Testis (tissue), 3 donors: ENCODE measurements around the gene FBXO31. TPM values are rescaled to one million over a fixed set of nuclear protein-coding genes. Genes with fewer than 3 reads are reported as not detected.

Source experiments
- DNase-seq: peaks from one replicate; pipeline ENCODE4 v3.0.0-alpha.2; 2019
- H3K27ac ChIP-seq, 2 donors: fragments of 200-600 bp; sonication (generic); one replicate each; pipeline ENCODE4 v1.5.1; 2019
- H3K27me3 ChIP-seq: fragments of 200-600 bp; sonication (generic); one replicate; pipeline ENCODE4 v1.5.1; 2019
- H3K36me3 ChIP-seq: fragments of 200-600 bp; sonication (generic); one replicate; pipeline ENCODE4 v1.5.1; 2017; ENCODE audit warnings: low read depth; ENCODE audit errors: missing control alignments
- H3K4me1 ChIP-seq: fragments of 200-600 bp; sonication (generic); one replicate; pipeline ENCODE4 v1.5.1; 2019
- H3K4me3 ChIP-seq, 2 donors: fragments of 200-600 bp; sonication (generic); one replicate each; pipeline ENCODE4 v1.5.1; 2017 to 2019
- H3K9me3 ChIP-seq: fragments of 200-600 bp; sonication (generic); one replicate; pipeline ENCODE4 v1.5.1; 2017
- POLR2A ChIP-seq: fragments of 450-650 bp; IDR thresholded peaks from one replicate; pipeline ENCODE4 v1.6.1; 2017; ENCODE audit warnings: antibody characterized with exemption, mild to moderate bottlenecking, moderate library complexity
- WGBS, 2 donors: methylation state at CpG; one replicate each; pipeline ENCODE4 v1.1.5; 2018; 5-methylcytosine and 5-hydroxymethylcytosine counted together
- intact Hi-C: fragments of 100-400 bp; cut with DNase I; formaldehyde crosslinking; loops from one replicate; pipeline ENCODE4 v1.15.1; 2023; ENCODE audit warnings: low total_unique reads
- polyA plus RNA-seq: library from polyadenylated mRNA; stranded (reverse); fragments of 350-450 nt; fragmentation: Illumina TruSeq; extraction: RNeasy Lipid Tissue Mini Kit (QIAGEN cat#74804); gene quantifications from one replicate; pipeline ENCODE4 v1.2.3, GENCODE V29; 2014; ENCODE audit warnings: low read depth, low replicate concordance; ENCODE audit not compliant: insufficient read depth
- total RNA-seq, 2 donors: library from RNA; depleted of rRNA; stranded (reverse); fragments of >200 nt; gene quantifications; one replicate each; pipeline ENCODE4 v1.2.3, GENCODE V29; 2016
- TF ChIP-seq, protein P1 (sequence below), 3 experiments: fragments of 450-650 bp in 2 of 3; fragments of 200-600 bp in 1 of 3; sonication (generic) in 1 of 3; IDR thresholded peaks; one replicate each; pipeline ENCODE4 v1.5.1; 2016 to 2019; ENCODE audit warnings: antibody characterized with exemption in 3 of 3, mild to moderate bottlenecking in 2 of 3, moderate library complexity in 1 of 3

The FBXO31 gene
- total and polyA plus RNA-seq, 3 donors from 2014 or later, result 73.9 to 215 (median 115) TPM

- Histone ChIP-seq H3K36me3 (peaks cover 2% of the 10 kb centered on the region), H3K4me1 (no peaks in the 10 kb centered on the region), H3K27ac (no peak overlapping the region), H3K4me3 (no peak overlapping the region), H3K9me3 (no peaks in the 10 kb centered on the region), H3K27me3 (no peaks in the 10 kb centered on the region)
- TF ChIP-seq, protein P1, sequence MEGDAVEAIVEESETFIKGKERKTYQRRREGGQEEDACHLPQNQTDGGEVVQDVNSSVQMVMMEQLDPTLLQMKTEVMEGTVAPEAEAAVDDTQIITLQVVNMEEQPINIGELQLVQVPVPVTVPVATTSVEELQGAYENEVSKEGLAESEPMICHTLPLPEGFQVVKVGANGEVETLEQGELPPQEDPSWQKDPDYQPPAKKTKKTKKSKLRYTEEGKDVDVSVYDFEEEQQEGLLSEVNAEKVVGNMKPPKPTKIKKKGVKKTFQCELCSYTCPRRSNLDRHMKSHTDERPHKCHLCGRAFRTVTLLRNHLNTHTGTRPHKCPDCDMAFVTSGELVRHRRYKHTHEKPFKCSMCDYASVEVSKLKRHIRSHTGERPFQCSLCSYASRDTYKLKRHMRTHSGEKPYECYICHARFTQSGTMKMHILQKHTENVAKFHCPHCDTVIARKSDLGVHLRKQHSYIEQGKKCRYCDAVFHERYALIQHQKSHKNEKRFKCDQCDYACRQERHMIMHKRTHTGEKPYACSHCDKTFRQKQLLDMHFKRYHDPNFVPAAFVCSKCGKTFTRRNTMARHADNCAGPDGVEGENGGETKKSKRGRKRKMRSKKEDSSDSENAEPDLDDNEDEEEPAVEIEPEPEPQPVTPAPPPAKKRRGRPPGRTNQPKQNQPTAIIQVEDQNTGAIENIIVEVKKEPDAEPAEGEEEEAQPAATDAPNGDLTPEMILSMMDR (IDR thresholded peaks at IDR 0.05), result no peak
- no peak for TF ChIP-seq POLR2A
- no peak for DNase-seq
- intact Hi-C loops, result no loop called here
- WGBS, 2 donors, result 93 to 94% methylated on average over 19 of the region's 19 CpGs
Observed at GRCh38 chr16:87404764-87405625, 21.4 kb upstream of the FBXO31 start.

DNA sequence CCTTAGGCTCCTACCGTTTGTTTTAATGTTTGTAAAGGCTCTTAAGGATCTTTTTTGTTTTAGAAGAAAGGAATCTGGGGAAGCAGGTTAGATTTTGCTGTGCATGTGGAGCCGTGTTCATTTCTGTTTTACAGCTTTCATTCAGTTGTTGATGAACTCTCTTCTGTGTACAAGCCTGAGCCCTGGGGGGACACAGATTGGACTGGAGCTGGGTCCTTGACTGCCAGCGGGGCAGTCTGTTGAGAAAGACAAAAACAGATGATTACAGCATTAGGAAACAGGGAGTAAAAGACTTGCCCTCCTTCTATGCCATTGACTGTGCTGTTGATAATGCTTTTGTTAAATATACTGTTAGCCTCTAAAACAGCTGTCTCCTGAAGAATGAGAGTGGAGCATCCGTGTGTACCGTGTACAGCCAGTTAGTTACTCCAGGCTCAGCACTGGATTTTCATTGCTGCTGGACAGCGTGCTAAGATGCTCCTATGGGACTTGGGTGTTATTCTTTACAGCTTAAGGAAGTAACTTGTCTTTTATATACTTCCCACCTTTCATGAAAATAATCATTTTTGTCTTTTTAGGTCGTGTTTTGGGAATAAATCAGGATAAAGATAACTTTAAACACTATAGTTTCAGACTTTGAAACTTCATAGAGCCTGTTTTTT lies 11.7 kb upstream of the FBXO31 start:
- Histone ChIP-seq H3K4me3 (no peak overlapping the region), H3K27ac (no peak overlapping the region), H3K4me1 (peaks cover 16% of the 10 kb centered on the region), H3K36me3 (no peaks in the 10 kb centered on the region), H3K9me3 (no peaks in the 10 kb centered on the region), H3K27me3 (no peaks in the 10 kb centered on the region)
- TF ChIP-seq, protein P1 (IDR thresholded peaks at IDR 0.05), result no peak
- no peak for TF ChIP-seq POLR2A
- DNase-seq, result no peak
- WGBS, 2 donors, result 60 to 74% methylated on average over 7 of the region's 7 CpGs
- intact Hi-C loops, result no loop called here

DNA sequence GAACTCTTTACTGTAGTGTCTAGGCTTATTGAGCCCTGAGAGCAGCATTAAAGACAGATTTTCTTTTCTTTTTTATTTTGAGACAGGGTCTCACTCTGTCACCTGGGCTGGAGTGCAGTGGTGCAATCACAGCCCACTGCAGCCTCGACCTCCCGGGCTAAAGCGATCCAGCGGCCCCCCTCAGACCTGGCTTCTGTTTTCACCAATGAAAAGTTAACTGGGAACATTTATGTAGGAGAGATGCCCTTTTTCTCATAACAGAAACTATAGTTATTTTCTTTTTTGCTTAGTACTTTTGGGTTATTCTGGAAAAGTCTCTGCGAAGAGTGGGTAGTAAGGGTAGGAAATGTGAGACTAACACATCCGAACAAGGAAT lies 10.1 kb upstream of the FBXO31 start:
- no peaks in the 10 kb centered on the region for H3K36me3 ChIP-seq
- TF ChIP-seq, protein P1 (IDR thresholded peaks at IDR 0.05), result no peak
- no peak for TF ChIP-seq POLR2A
- peaks cover 16% of the 10 kb centered on the region for H3K4me1 ChIP-seq
- intact Hi-C loops, result no loop called here
- peak overlapping the region in 1 of 2 donors; percentile 98 for H3K27ac ChIP-seq
- H3K4me3 ChIP-seq, result peak overlapping the region in 1 of 2 donors; percentile 96
- WGBS, 2 donors, result 51 to 76% methylated on average over 6 of the region's 6 CpGs
- DNase-seq, result no peak
- no peaks in the 10 kb centered on the region for H3K27me3 ChIP-seq
- H3K9me3 ChIP-seq, result no peaks in the 10 kb centered on the region

GRCh38 chr16:87392821-87393679 lies 9.5 kb upstream of the FBXO31 start:
- Histone ChIP-seq H3K4me3 (peak overlapping the region; percentile 71 to 96), H3K4me1 (peaks cover 18% of the 10 kb centered on the region), H3K27ac (peak overlapping the region; percentile 44 to 98), H3K36me3 (no peaks in the 10 kb centered on the region), H3K9me3 (no peaks in the 10 kb centered on the region), H3K27me3 (no peaks in the 10 kb centered on the region)
- 0 to 1% methylated on average over 15 to 49 of the region's 53 CpGs for WGBS, 2 donors
- TF ChIP-seq POLR2A, result no peak
- TF ChIP-seq, protein P1 (IDR thresholded peaks at IDR 0.05), result peak in 1 of 3 experiments; percentile 11
- peak; percentile 57 for DNase-seq
- intact Hi-C loops, result no loop called here
